PFSK-1 (cell line): ENCODE data around the gene TMPRSS12.

Source experiments
- FOXP2 ChIP-seq: optimal IDR thresholded peaks from 2 replicates; pipeline ENCODE3; 2011; ENCODE audit warnings: borderline replicate concordance, control low read depth, inconsistent platforms; ENCODE audit not compliant: insufficient read depth; ENCODE audit errors: extremely low read length, extremely low read depth
- POLR2AphosphoS5 ChIP-seq: IDR thresholded peaks from 2 replicates; pipeline ENCODE4 v1.6.1; 2012; ENCODE audit warnings: low read depth, mild to moderate bottlenecking, control low read depth, low read length, moderate library complexity
- SIN3A ChIP-seq: IDR thresholded peaks from 2 replicates; pipeline ENCODE4 v1.6.1; 2012; ENCODE audit warnings: mild to moderate bottlenecking, low read length, moderate library complexity, borderline replicate concordance; ENCODE audit not compliant: insufficient read depth
- TAF1 ChIP-seq: IDR thresholded peaks from 2 replicates; pipeline ENCODE4 v1.6.1; 2012; ENCODE audit warnings: low read length, control low read depth, borderline replicate concordance; ENCODE audit not compliant: insufficient read depth
- TF ChIP-seq, protein P1 (sequence below), 2 experiments: IDR thresholded peaks; 2 replicates each; pipeline versions ENCODE4 v1.6.1 to v1.8.0; 2011 to 2012; ENCODE audit warnings: low read depth in 2 of 2, low read length in 2 of 2, control low read depth in 1 of 2, inconsistent platforms in 1 of 2, mild to moderate bottlenecking in 1 of 2, moderate library complexity in 1 of 2; ENCODE audit not compliant: insufficient read depth in 1 of 2

DNA sequence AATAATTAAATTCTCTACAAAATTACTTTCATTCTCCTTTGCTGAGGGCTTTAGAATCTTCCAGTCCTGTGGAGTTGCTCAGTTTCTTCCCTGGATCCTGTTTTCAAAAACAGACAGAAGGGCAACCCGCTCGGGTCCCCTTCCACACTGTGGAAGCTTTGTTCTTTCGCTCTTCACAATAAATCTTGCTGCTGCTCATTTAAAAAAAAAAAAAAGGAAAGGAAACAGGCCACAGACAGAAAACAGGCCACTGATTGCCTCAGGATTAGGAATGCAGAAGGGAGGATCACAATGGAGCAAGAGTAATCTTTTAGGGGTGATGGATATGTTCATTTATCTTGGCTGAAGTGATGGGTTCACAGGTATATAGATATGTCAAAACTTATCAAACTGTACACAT is 80.1 kb downstream of the TMPRSS12 start:
- TF ChIP-seq POLR2AphosphoS5 (no peak), TAF1 (no peak), FOXP2 (no peak), SIN3A (no peak)
- TF ChIP-seq, protein P1, sequence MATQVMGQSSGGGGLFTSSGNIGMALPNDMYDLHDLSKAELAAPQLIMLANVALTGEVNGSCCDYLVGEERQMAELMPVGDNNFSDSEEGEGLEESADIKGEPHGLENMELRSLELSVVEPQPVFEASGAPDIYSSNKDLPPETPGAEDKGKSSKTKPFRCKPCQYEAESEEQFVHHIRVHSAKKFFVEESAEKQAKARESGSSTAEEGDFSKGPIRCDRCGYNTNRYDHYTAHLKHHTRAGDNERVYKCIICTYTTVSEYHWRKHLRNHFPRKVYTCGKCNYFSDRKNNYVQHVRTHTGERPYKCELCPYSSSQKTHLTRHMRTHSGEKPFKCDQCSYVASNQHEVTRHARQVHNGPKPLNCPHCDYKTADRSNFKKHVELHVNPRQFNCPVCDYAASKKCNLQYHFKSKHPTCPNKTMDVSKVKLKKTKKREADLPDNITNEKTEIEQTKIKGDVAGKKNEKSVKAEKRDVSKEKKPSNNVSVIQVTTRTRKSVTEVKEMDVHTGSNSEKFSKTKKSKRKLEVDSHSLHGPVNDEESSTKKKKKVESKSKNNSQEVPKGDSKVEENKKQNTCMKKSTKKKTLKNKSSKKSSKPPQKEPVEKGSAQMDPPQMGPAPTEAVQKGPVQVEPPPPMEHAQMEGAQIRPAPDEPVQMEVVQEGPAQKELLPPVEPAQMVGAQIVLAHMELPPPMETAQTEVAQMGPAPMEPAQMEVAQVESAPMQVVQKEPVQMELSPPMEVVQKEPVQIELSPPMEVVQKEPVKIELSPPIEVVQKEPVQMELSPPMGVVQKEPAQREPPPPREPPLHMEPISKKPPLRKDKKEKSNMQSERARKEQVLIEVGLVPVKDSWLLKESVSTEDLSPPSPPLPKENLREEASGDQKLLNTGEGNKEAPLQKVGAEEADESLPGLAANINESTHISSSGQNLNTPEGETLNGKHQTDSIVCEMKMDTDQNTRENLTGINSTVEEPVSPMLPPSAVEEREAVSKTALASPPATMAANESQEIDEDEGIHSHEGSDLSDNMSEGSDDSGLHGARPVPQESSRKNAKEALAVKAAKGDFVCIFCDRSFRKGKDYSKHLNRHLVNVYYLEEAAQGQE (IDR thresholded peaks at IDR 0.05; ENCODE audit: insufficient read depth in 1 of 2, low read depth in 2 of 2, low read length in 2 of 2) = no peak
